ENCODE results near the gene CLPTM1.

DNA sequence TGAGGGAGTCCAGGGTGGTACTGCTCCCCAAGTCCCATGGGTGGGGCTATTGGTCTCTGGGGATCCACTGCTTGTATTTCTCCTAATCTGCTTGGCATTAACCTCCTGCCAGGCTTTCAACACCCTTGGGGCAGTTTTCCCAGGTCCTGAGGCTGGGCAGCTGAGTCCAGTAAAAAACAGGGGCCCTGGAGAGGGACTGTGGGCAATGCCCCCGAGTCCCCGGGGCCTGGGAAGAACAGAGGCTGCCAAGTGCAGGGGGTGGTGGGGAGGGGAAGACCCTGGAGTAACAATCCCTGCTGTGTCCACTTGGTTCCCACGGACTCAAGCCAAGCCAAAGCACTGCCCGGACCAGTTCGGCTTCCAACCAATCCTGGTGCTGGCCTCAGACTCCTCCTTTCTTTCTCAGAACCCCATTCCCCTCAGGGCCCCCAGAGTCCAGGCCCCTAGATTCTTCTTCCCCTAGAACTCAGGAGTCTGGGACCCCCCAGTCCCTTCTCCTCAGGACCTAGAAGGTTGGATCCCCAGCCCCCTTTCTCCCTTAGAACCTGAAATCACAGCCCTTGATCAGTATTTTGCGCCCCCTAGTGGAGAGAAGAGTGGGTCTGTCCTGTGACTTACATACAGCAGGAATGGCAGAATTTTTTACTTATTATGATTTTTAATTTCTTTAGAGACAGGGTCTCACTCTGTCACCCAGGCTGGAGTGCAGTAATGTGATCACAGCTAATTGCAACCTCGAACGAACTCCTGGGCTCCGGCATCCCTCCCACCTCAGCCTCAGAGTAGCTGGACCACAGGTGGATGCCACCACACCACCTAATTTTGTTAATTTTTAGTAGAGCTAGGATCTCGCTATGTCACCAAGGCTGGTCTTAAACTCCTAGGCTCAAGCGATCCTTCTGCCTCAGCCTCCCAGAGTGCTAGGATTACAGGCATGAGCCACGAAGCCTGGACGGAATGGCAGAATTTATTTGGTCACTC lies 3.7 kb upstream of the CLPTM1 start:
- TF ChIP-seq, protein P1, sequence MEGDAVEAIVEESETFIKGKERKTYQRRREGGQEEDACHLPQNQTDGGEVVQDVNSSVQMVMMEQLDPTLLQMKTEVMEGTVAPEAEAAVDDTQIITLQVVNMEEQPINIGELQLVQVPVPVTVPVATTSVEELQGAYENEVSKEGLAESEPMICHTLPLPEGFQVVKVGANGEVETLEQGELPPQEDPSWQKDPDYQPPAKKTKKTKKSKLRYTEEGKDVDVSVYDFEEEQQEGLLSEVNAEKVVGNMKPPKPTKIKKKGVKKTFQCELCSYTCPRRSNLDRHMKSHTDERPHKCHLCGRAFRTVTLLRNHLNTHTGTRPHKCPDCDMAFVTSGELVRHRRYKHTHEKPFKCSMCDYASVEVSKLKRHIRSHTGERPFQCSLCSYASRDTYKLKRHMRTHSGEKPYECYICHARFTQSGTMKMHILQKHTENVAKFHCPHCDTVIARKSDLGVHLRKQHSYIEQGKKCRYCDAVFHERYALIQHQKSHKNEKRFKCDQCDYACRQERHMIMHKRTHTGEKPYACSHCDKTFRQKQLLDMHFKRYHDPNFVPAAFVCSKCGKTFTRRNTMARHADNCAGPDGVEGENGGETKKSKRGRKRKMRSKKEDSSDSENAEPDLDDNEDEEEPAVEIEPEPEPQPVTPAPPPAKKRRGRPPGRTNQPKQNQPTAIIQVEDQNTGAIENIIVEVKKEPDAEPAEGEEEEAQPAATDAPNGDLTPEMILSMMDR (IDR thresholded peaks at IDR 0.05 in 2 of 3, conservative IDR thresholded peaks at IDR 0.05 in 1 of 3; ENCODE audit: borderline replicate concordance in 1 of 3, insufficient read depth in 1 of 3, low read depth in 2 of 3, low read length in 2 of 3) = peak; percentile 86 to 92 (median 87); a peak in 5 of 6 replicates
- no peak for TF ChIP-seq POLR2A (IDR thresholded peaks at IDR 0.05; ENCODE audit: borderline replicate concordance, extremely low read depth, insufficient read depth, insufficient read length)
- TF ChIP-seq ZFX (IDR thresholded peaks at IDR 0.05) = no peak
- TF ChIP-seq RAD21 (IDR thresholded peaks at IDR 0.05; ENCODE audit: low read depth) = peak; percentile 79
- TF ChIP-seq EZH2phosphoT487 (IDR thresholded peaks at IDR 0.05; ENCODE audit: borderline replicate concordance) = no peak
